Stimulated activated CD8-positive, alpha-beta memory T cell treated with anti-CD3 and anti-CD28 coated beads, Interleukin-7, amount 100 ng/mL, for 4 hours (primary cell): ENCODE data around the gene IGSF8.
A peak's percentile ranks its signal among the peaks of the same experiment; 100 is the strongest.

Experiments
- DNase-seq, 2 donors: peaks; one replicate each; pipeline ENCODE4 v3.0.0-alpha.2; 2020; ENCODE audit warnings: low read depth in 2 of 2

Gene IGSF8

DNA sequence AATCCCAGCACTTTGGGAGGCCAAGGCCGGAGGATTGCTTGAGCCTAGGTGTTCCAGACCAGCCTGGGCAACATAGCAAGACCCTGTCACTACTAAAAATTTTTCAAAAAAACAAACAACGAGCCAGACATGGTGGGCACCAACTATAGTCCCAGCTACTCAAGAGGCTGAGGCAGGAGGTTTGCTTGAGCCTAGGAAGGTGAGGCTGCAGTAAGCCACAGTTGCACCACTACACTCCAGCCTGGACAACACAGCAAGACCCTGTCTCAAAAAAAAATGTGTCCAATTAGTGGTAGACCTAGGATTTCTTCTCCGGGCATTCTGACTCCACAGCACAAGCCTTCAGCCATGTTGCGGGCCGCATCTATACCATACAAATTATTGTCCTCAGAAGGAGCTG, 6.7 kb upstream of the IGSF8 start:
- DNase-seq: no peak

DNA sequence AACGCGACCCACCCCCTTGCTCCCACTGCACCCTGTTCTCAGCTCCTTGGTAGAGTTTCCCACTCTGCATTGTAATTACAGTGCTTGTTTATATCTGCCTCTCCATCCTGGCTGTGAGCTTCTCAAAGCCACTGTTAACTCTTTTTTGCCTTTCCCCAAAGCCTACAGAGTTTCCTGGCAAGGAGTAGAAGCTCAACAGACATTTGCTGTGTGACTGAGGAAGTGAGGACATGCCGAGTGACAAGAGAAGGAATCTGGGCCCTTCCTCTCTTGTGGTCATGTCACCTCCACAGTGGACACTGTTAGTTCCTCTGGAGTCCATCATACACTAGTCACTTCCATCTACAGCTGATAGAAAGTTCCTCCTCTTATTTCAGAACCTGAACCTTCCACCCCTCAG, 6.1 kb upstream of the IGSF8 start:
- DNase-seq: no peak

DNA sequence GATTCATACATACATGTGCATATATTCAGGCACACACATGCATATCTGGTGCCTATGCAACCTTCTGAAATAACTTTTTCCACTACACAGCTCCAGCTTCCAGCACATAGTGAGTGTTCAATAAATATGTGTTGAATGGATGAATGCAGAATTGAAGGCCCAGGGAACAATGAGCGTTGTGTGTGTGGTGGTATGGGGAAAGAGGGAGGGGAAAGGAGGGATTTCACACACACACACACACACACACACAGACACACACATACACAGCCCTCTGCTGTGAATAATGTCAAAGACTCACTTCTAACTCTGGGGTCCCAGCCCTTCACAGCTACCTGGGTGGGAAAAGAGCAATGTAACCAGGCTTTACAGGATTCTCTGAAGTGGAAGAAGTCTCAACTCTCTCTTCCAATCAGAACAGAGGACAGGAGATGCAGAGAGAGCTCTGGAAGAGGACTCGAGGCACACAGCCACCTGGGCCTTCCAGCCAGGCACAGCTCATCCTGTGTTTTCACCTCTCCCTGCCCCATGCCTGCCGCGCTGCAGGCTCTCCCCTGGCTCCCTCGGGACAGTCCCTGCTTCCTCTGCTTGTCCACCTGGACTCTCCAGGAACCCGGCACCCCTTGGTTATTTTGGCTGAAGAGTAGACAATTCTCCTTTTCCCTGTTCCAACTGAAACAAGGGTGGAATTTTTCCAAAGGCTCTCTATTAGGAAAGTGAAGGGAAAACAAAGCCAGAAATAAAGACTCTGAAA, 5.4 kb upstream of the IGSF8 start:
- no peak for DNase-seq

DNA sequence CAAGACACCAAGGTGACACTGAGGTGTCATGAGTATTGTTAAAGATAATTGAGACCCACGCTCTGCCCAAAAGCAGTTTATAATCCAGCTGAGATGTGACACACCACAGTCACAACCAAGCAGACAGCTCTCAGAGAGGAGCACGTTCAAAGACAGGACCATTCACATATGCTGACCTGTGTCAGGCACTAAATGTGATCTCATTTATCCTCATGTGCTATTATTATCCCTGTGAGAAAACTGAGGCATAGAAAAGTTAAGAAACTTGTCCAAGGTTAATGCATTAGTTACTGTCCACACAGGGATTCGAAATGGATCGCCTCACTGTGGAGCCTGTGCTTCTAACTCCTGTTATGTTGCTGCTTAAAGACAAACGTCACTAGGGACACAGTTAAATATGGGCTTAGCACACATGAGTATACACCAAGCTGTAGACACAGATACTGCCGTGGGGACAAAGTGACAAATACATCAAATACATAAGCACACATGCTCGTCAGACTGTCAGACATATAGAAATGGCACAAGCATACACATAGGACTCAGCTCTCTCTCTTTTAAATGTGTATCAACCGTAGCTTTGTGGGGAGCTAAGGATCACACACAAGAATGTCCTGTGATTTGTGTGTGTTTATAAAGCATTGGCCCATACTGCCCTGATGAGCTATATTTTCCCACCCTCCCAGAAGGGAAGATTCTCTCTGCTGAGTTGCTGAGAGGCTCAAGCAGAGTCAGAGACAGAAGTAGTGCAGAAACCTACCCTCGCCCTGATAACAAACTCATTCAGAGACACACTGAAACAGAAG, 3.5 kb upstream of the IGSF8 start:
- no peak for DNase-seq

DNA sequence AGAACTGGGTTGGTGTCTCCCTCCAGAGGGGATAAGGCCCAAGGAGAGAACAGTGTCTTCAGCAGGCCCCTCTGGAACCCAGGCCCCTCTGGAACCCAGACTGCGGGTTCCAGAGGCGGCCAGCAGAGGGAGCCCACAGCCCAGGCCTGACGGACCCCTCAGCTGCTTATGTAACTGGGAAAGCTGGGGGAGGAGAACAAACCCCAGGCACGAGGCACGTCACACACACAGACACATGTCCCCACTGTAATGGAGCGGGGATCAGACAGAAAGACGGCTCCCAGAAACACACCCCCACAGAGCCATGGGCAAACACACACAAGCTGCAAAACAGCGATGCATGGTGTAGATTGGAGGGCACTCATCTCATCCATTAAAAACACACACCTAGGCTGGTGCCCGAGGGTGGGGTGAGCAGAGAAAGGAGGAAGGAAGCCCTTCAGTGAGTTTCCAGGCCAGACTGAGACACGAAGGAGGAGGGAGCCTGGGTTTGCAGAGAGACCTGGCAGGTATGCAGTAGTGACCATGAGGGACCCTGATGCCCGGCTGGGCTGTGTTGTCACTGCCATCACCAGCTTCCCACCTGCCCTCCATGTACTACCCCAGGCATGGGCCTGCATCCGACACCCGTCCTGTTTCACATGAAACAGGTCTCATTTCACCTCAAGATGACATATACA, 2.8 kb upstream of the IGSF8 start:
- DNase-seq: peak; percentile 63 to 67

DNA sequence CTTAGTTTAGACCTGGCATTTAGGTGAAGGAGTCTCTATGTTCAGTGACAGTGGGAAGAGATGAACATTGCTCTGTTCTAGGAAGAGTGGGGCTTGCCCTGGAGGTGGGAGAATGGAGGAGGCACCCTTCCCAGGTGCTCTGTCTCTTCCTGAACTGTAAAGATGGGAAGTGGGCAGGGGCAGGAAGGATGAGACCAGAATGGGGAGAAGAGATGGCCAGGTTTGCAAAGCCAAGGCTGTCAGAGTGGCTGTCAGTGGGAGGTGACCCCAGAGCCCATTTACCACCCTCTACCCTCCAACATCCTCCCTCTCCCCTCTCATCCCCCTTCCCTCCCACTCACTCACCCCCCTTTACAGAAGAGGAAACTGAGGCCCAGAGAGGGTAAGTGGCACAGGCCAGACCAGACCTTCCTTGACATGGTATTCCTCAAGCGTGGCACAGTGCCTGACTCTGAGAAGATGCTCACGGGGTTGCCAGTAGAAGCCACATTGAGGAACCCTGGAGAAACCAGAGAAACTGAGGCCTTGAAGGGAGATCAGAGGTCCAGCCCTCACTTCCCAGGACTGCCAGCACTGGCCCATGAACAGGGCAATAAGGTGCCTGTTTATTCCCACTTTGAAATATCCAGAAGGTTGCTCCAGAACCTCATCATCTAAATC, 1.4 kb upstream of the IGSF8 start:
- DNase-seq: no peak

DNA sequence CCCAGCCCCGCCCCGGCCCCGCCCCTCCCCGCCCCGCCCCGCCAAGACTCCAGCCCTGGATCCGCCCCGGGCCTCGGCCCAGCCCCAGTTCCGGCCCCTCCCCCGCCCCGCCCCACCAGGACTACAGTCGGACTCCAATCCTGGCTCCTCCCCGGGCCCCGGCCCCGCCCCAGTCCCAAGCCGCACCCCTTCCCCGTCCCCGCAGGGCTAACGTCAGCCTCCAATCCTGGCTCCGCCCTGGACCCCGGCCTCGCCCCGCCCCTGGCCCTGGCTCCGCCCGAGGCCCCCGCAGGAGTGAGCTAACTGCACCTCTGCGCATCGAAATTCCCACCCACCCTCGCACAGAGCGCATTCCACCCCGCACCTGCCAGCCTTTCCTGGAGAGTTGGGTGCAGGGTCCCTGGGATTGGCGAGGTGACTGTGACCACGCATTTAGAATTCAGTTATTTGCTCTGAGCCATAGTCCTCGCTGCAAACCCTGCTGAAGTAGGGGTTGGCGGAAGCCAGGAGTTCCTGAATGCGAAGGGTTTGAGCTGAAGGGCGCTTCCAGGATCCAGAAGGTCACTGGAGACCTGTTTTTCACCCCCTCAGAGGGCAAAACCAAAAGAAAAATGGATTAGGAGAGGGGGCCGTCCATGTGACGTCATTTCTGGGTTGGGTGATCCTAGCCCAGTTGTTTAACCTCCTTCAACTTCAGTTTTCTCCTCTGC, 588 bp upstream of the IGSF8 start:
- peak; percentile 96 to 97 for DNase-seq

DNA sequence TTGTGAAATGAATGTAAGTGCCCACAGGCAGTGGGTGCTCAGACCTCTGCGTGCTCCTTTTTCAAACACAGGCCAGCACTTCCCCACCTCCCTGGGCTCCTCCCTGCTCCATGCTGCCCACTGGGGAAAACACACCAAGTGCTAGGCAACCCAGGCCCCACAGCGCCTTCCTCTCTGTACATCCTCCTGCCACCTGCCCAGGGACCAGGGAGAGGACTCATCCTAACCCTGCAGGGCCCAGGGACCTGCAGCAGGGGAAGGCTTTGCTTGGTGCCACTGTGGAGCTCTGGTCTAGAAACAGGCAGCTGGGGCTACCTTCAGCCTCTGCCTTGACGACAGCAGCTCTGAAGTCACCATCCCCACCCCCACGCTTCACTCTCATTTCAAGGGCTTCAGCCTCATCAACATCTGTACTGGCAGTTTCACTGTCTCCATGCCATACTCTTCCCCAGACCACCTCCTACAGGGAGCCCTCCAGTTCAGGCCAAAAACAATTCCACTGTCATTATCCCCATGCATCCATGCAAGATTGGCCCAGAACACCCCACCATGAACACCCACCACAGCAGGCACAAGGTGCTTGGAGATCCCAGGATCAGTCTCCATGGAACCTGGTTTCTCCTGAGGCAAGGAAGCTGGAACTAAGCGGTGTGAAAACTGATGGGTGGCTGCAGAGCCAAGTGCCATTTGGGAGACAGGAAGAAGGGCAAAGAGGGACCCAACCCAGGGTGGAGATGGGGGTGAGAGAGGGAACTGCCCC, 1.1 kb downstream of the IGSF8 start:
- DNase-seq: no peak

DNA sequence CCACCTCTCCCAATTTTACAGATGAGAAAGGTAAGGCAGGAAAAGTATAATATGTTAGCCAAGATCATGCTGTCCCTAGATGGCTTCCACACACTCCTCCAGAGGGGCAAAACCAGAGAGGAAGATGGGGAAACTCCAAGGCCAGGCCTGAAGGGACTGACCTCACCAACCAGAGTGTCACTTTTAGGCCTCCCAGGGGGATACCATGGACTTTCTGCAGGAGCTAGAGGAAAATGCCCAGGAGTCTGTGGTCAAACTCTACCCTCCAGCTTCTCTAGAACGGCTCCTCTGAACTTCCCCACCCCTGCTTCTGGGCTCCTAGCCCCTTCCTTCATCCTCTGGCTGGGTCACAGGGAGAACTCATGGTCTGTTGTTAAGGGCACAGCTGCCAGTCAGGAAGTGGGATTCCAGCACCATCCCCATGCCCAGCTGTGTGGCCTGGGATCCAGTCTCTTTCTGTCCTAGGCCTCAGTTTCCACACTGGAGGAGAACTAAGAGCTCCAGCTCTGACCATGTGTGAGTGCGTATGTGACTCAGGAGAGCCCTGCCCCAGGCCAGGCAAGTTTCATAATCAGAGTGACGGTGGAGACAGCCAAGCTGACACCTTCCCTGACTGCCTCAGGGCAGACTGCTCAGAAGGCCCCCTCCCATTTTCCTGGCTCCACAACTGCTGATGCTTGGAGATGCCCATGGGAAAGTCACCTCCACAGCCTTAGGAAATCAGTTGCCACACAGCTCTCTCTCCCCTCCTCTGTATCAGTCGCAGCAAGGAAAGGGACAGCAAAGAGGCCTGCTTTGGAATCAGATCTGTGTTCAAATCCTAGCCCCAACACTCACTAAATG, 1.9 kb downstream of the IGSF8 start:
- DNase-seq: no peak

DNA sequence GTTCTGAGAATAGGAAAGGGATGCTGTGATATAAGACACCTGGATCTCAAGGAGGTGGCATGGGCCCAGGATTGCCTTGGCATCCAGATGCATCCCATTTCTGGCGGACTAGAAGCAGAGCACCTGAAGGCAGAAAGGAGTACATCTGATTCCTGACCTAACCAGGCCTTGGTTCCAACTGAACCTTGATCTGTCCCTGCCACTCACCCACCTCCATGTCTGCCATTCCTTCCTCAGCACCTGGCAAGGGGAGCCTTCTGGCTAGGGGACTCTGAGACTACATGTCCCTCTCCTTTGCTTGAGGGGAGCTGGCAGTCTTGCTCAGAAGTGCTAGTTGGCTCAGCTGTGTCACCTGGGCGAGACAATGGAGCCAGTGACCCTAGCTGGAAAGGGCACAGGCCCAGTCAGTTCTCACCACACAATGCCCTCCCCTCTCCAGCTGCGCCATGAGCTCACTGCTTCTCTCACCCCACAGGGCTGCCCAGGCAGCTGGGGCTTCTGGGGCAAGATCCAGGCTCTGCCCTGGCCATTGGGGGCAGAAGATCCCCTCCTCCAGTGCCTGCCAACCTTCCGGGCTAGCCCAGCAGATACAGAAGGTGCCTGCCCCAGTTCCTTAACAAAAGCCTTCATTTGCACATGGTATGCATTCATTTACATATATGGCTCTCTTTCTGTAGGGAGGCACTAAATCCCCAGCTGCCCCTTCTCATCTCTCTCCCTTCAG, 2.9 kb downstream of the IGSF8 start:
- no peak for DNase-seq

DNA sequence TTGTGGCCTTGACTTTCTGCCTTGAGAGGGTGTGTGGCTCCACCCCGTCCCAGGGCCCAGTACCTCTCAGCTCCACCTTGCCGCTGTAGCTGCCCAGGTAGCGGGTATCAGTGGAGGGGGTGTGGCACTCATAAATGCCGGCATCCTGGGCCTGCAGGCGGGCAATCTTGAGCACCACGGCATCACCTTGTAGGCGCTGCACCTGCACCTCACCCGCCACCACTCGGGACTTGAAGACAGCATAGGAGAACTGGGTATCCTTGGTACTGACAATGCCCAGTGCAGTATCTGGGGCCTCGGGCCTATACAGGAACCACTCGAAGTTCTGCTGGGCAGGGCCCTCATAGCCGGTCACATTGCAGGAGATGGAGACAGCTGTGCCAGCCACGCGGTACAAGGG, 3.6 kb downstream of the IGSF8 start:
- DNase-seq: no peak

DNA sequence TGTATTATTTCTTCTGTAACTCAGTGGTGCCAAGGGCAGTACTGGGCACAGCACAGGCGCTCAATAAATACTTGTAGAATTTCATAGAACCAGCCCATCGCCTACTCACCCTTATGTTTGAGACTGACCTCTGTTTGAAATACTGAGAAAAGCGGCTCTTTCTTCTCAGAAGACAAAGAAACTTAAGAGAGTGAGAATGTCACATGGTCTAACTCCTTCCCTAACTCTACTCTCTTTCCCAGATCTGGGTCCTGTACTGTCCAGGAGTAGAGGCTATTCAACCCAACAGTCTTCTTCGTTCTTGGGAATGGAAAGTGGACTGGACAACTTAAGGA, 4.2 kb downstream of the IGSF8 start:
- DNase-seq: no peak

DNA sequence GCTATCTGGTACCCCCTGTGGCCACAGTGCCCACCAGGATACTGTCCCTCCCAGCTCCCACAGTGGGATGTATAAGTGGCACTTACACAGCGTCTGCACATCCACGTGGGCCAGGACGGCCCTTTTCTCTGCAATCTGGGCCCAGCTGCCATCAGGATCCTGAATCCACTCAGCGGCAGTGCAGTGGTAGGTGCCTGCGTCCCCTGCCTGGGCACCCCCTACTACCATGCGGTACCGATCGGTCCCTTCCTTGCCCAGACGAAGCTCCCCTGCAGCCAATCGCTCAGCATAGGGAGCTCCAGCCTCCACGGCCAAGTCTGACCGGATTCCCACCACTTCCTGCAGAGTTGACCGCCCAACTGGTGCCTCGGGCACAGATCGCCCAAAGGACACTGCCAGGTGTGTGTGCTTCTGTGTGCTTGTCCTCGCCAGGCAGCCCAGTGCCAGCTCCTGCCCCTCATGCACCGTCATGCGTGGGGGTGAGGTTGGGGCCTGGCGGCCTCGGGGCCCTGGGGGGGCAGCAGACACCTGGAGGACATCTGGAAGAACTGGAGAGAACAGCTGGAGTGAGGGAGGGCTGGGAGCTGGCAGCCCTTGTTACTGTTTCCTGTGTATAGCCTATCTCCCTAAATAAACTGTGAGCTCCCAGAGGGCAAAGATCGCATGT, 4.7 kb downstream of the IGSF8 start:
- no peak for DNase-seq

DNA sequence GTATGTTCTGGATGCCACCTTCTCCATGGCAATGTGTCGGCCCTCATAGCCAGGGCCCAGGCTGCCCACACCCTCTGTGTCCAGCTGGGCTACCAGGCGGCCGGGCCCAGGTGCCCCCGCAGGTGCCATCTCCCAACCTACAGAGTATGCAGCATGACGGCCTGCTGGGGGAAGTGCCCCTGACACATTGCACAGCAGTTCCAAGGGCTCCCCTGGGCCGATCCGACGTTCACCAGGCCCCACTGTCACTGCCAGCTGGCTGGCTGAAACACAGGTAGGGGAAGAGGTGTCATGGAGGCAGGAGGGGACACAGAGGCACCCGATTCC, 5.4 kb downstream of the IGSF8 start:
- no peak for DNase-seq

DNA sequence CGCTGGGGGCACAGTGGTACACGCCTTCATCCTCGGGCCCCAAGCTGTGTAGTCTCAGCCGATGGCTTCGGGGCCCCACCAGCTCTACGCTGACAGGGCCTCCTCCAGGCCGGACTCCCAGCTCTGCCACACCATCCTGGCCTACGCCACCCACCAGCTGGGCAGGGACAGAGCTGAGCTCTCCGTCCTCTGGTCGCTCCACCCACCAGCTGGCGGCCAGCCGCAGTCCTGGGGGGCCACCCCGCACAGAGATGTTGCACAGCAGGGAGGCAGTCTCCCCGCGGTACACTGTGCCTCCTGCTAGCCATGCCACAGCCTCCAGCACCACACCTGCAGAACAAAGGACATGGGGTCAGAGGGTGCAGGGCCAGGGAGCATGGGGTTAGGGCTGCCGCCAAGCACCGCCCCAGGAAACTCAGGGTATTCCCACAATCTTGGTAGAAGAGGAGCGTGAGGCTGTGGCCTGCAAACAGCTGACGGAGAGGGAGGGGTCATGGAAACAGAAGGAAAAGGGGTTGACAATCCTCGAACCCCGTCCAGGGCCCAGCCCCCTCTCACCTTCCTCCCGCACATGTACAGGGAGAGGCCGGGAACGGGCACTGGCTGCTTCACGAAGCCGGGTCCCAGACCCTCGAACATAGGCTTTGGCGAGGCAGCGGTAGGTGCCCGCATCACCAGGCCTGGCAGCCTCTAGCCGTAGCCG, 5.9 kb downstream of the IGSF8 start:
- no peak for DNase-seq

DNA sequence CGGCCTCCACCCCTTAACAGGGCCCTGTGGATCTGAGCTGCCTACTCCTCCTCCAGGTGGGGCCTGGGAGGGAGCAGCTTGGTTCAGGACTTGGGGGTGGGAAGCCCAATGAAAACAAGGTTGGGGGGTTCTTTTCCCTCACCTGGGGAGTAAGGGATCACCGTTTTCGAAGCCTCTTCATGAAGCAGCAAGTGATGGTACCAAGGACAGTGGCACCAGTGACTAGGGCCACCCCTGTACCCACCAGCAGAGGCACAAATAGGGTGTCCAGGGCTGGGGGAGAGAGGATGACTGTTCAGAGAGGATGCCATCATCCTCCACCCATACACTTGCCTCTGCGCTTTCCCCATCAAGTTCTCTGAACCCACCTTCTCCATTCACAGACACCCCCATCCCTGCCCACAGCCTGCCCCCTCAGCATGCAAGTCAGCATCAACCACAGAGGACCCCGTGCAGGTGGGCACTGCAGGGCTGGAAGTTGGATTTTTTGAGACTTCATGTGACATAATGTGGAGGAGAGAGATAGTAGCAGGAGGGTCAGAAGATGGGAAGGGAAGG, 6.7 kb downstream of the IGSF8 start:
- no peak for DNase-seq

DNA sequence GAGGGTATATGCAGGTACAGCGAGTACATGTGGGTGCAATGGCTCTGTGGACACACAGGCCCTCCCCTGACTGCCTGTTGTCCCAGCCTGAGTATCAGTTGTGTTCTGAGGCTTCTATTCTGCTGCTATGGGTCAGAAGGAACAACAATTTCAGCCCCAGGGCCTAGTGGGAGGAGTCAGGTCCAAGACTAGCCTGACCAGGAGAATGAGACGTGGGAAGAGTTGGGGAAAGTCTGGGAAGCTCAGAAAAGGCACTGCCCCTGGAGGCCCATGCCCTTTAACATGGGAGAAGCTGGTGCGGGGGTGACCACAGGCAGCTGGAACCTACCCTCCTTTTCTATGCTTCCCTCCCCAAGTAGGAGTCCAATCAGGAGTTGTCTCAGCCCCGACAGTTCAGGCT, 7.7 kb downstream of the IGSF8 start:
- no peak for DNase-seq

DNA sequence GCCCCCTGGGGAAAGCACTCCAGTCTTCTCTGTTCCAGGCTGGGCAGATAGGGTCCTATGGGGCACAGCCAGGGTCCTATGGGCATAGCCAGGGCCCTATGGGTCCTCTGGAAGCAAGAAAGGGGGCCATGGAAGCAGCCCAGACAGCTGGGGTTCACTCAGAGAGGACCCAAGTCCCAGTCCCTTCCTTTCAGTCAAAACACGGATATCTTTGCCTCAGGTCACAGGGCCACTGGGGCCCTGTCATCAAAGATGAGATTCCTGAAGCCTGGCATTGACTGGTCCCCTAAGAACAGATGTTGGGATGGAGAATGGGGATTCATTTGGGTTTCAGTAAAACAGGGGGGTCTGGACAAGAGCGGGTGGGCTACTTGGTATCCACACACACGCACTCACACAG, 8.5 kb downstream of the IGSF8 start:
- no peak for DNase-seq
